ENCODE results near the gene RBP5.

DNA sequence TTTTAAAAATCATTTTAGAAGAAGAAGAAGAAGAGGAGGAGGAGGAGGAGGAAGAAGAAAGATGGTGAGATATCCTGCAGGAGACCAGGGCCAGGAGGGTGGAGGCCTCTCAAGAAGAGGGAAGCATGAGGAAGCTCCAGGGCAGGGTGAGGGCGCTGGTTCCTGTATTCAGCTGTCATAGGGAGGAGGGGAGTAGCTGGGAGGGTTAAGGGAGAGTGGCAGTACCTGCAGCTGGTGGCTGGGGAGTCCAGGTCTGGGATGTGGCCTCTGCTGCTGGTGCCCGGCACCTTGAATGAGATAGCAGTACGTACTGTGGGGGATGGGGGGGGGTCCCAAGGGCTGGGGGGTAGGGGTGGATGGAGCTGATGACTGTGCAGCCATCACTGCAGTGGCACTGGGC, 9.8 kb downstream of the RBP5 start:
- TF ChIP-seq, protein P1, sequence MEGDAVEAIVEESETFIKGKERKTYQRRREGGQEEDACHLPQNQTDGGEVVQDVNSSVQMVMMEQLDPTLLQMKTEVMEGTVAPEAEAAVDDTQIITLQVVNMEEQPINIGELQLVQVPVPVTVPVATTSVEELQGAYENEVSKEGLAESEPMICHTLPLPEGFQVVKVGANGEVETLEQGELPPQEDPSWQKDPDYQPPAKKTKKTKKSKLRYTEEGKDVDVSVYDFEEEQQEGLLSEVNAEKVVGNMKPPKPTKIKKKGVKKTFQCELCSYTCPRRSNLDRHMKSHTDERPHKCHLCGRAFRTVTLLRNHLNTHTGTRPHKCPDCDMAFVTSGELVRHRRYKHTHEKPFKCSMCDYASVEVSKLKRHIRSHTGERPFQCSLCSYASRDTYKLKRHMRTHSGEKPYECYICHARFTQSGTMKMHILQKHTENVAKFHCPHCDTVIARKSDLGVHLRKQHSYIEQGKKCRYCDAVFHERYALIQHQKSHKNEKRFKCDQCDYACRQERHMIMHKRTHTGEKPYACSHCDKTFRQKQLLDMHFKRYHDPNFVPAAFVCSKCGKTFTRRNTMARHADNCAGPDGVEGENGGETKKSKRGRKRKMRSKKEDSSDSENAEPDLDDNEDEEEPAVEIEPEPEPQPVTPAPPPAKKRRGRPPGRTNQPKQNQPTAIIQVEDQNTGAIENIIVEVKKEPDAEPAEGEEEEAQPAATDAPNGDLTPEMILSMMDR (IDR thresholded peaks at IDR 0.05 in 8 of 11, conservative IDR thresholded peaks at IDR 0.05 in 3 of 11) = no peak
- TF ChIP-seq POLR2A (IDR thresholded peaks at IDR 0.05) (no peak), POLR2AphosphoS5 (IDR thresholded peaks at IDR 0.05) (no peak)

All from spleen (tissue), 7 donors.